ENCODE results near the gene SPC24.

DNA sequence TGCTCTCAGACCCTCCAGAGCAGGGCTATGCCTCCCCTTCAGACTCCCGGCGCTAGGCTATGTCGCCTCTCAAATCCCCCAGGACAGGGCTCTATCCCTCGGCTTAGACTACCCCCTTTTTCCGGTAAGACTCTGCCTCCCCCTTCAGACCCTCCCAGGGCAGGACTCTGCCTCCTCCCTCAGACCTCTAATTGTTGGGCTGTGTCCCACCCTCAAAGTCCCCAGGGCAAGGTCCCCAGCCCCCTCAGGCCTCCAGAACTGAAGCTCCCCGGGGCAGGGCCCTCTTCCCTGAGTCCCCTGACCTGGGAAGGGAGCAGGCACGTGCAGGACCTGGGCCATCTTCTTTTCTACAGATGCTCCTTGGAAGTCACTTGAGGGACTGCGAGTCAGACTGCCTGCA lies 38.6 kb upstream of the SPC24 start:
- TF ChIP-seq TEAD4 (IDR thresholded peaks at IDR 0.05; ENCODE audit: borderline replicate concordance, insufficient read depth) (no peak), MXI1 (IDR thresholded peaks at IDR 0.05; ENCODE audit: low read depth, low read length) (no peak), SMC3 (IDR thresholded peaks at IDR 0.05; ENCODE audit: low read depth, low read length) (no peak), TCF12 (IDR thresholded peaks at IDR 0.05) (no peak), EP300 (IDR thresholded peaks at IDR 0.05; ENCODE audit: borderline replicate concordance in 1 of 2, low read depth in 1 of 2, low read length in 1 of 2) (no peak), FOXJ3 (CRISPR knock-in tag; IDR thresholded peaks at IDR 0.05) (no peak), CHD2 (IDR thresholded peaks at IDR 0.05; ENCODE audit: low read length, partially characterized antibody) (no peak), RCOR1 (IDR thresholded peaks at IDR 0.05; ENCODE audit: low read length) (no peak), GABPA (IDR thresholded peaks at IDR 0.05; ENCODE audit: low read depth) (no peak), RAD21 (IDR thresholded peaks at IDR 0.05; ENCODE audit: low read length) (no peak), NFIC (IDR thresholded peaks at IDR 0.05; ENCODE audit: borderline replicate concordance) (no peak)
- TF ChIP-seq, protein P1, sequence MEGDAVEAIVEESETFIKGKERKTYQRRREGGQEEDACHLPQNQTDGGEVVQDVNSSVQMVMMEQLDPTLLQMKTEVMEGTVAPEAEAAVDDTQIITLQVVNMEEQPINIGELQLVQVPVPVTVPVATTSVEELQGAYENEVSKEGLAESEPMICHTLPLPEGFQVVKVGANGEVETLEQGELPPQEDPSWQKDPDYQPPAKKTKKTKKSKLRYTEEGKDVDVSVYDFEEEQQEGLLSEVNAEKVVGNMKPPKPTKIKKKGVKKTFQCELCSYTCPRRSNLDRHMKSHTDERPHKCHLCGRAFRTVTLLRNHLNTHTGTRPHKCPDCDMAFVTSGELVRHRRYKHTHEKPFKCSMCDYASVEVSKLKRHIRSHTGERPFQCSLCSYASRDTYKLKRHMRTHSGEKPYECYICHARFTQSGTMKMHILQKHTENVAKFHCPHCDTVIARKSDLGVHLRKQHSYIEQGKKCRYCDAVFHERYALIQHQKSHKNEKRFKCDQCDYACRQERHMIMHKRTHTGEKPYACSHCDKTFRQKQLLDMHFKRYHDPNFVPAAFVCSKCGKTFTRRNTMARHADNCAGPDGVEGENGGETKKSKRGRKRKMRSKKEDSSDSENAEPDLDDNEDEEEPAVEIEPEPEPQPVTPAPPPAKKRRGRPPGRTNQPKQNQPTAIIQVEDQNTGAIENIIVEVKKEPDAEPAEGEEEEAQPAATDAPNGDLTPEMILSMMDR (IDR thresholded peaks at IDR 0.05) = no peak
- TF ChIP-seq, protein P2, sequence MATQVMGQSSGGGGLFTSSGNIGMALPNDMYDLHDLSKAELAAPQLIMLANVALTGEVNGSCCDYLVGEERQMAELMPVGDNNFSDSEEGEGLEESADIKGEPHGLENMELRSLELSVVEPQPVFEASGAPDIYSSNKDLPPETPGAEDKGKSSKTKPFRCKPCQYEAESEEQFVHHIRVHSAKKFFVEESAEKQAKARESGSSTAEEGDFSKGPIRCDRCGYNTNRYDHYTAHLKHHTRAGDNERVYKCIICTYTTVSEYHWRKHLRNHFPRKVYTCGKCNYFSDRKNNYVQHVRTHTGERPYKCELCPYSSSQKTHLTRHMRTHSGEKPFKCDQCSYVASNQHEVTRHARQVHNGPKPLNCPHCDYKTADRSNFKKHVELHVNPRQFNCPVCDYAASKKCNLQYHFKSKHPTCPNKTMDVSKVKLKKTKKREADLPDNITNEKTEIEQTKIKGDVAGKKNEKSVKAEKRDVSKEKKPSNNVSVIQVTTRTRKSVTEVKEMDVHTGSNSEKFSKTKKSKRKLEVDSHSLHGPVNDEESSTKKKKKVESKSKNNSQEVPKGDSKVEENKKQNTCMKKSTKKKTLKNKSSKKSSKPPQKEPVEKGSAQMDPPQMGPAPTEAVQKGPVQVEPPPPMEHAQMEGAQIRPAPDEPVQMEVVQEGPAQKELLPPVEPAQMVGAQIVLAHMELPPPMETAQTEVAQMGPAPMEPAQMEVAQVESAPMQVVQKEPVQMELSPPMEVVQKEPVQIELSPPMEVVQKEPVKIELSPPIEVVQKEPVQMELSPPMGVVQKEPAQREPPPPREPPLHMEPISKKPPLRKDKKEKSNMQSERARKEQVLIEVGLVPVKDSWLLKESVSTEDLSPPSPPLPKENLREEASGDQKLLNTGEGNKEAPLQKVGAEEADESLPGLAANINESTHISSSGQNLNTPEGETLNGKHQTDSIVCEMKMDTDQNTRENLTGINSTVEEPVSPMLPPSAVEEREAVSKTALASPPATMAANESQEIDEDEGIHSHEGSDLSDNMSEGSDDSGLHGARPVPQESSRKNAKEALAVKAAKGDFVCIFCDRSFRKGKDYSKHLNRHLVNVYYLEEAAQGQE (IDR thresholded peaks at IDR 0.05; ENCODE audit: low read depth, low read length) = no peak
- TF ChIP-seq, protein P3, sequence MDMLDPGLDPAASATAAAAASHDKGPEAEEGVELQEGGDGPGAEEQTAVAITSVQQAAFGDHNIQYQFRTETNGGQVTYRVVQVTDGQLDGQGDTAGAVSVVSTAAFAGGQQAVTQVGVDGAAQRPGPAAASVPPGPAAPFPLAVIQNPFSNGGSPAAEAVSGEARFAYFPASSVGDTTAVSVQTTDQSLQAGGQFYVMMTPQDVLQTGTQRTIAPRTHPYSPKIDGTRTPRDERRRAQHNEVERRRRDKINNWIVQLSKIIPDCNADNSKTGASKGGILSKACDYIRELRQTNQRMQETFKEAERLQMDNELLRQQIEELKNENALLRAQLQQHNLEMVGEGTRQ (IDR thresholded peaks at IDR 0.05; ENCODE audit: borderline replicate concordance, low read depth, low read length) = no peak
